Measurements from ENCODE around the gene CHD5.

CHD5 gene

GRCh38 chr1:6052543-6053205 is 127.4 kb downstream of the CHD5 start:
- DNase-seq = peak; percentile 53

All from CD4-positive, alpha-beta T cell treated with Interleukin-21 for 1 hour (primary cell).